NT2/D1 (cell line): ENCODE data around the gene ATM.

ENCODE experiments used
- SUZ12 ChIP-seq: IDR thresholded peaks from 2 replicates; pipeline ENCODE4 v1.6.1; 2011; ENCODE audit not compliant: insufficient read length, insufficient read depth; ENCODE audit errors: extremely low read depth
- YY1 ChIP-seq: IDR thresholded peaks from 2 replicates; pipeline ENCODE4 v1.6.1; 2011; ENCODE audit not compliant: insufficient read length, insufficient read depth

- no peak for TF ChIP-seq SUZ12
- no peak for TF ChIP-seq YY1
Measured at GRCh38 chr11:108343714-108344113, 120.8 kb downstream of the ATM start.
